Spinal cord (tissue), 10 donors: ENCODE data around the gene SCAI. TPM values are rescaled to one million over a fixed set of nuclear protein-coding genes. Genes with fewer than 3 reads are reported as not detected.
"Not testable (repeated sequence)": the region's sequence is repeated elsewhere in the genome, so short reads cannot be mapped to it uniquely, and the experiment has no call there.

Experiments
- DNase-seq, 6 donors: peaks; one replicate each; pipeline versions ENCODE4 v3.0.0 to v3.0.0-alpha.2; 2013 to 2015; ENCODE audit warnings: low spot score in 6 of 6, low read depth in 4 of 6
- H3K27ac ChIP-seq: one replicate; pipeline ENCODE4 v1.5.1; 2013; ENCODE audit warnings: low read depth, low read length, control low read depth
- H3K27me3 ChIP-seq: one replicate; pipeline ENCODE4 v1.6.1; 2013; ENCODE audit warnings: low read length; ENCODE audit not compliant: control insufficient read depth, insufficient read depth
- H3K36me3 ChIP-seq: one replicate; pipeline ENCODE4 v1.6.1; 2013; ENCODE audit warnings: low read length; ENCODE audit not compliant: control insufficient read depth, insufficient read depth
- H3K4me1 ChIP-seq: one replicate; pipeline ENCODE4 v1.6.1; 2013; ENCODE audit warnings: low read length; ENCODE audit not compliant: control insufficient read depth, insufficient read depth
- H3K4me3 ChIP-seq: one replicate; pipeline ENCODE4 v1.5.1; 2013; ENCODE audit warnings: low read depth, low read length, control low read depth
- H3K9me3 ChIP-seq: one replicate; pipeline ENCODE4 v1.6.1; 2013; ENCODE audit warnings: low read length; ENCODE audit not compliant: control insufficient read depth, insufficient read depth
- WGBS: methylation state at CpG from one replicate; pipeline ENCODE4 v1.1.5; 2013; ENCODE audit warnings: missing lambda C conversion rate; ENCODE audit not compliant: insufficient coverage; 5-methylcytosine and 5-hydroxymethylcytosine counted together
- polyA plus RNA-seq, 2 donors: library from polyadenylated mRNA; unstranded; fragments of 120-200 nt; gene quantifications; one replicate each; pipeline ENCODE4 v1.2.1, GENCODE V29; 2013; ENCODE audit not compliant: insufficient read length in 2 of 2
- total RNA-seq, 2 donors: library from RNA; depleted of rRNA in 1 of 2; stranded (reverse); fragments of 120-200 nt in 1 of 2; fragments of >200 nt in 1 of 2; gene quantifications; one replicate each; pipeline versions ENCODE4 v1.2.3 to v1.2.4, GENCODE V29; 2013 to 2014
- donor health status: healthy.

SCAI gene
- total and polyA plus RNA-seq, 4 donors = 11.7 to 36.6 (median 16.0) TPM

DNA sequence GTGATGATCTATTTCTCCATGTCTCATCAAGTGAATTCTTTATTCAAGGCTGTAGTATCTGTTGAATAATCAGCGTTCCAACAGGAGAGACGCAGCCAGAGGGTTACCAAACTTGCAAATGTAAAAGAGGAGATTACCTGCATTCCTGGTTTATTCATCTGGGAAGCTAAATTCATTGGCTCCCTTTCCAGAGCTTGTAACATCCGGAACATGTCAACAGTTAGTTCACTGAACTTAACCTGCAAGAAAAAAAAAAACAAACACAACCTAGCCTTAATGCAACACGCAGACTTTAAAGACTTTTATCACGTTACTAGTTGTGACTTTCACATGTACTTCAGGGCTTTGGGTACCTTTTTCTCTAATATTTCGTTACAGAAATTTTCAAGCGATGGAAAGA lies 140.0 kb downstream of the SCAI start:
- 100% methylated on average over 3 of the region's 7 CpGs for WGBS
- Histone ChIP-seq H3K9me3 (no peaks in the 10 kb centered on the region), H3K4me3 (no peak overlapping the region), H3K27me3 (no peaks in the 10 kb centered on the region), H3K27ac (no peak overlapping the region), H3K4me1 (no peaks in the 10 kb centered on the region), H3K36me3 (peaks cover 13% of the 10 kb centered on the region)
- no peak for DNase-seq

DNA sequence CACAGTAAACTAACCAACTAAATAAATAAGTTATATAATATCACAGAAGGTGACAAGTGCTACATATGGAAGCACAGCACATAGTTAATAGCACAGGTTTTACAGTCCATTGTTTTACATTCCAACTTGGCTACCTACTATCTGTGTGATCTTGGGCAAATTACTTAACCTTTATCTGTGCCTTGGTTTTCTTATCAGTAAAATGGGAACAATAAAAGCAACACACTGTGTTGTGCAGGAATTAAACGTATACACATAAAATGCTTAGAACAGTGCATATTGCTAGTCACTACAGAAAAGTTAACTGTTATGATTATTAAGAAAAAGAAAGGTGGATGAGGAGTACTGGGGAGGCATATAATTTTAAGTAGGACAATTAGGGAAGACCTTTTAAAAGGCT lies 159.6 kb downstream of the SCAI start:
- Histone ChIP-seq H3K4me1 (no peaks in the 10 kb centered on the region), H3K4me3 (no peak overlapping the region), H3K36me3 (peaks cover 4% of the 10 kb centered on the region), H3K27me3 (no peaks in the 10 kb centered on the region), H3K9me3 (no peaks in the 10 kb centered on the region), H3K27ac (no peak overlapping the region)
- no peak for DNase-seq
- WGBS = no CpG with 5 or more reads among the region's 1 CpG

DNA sequence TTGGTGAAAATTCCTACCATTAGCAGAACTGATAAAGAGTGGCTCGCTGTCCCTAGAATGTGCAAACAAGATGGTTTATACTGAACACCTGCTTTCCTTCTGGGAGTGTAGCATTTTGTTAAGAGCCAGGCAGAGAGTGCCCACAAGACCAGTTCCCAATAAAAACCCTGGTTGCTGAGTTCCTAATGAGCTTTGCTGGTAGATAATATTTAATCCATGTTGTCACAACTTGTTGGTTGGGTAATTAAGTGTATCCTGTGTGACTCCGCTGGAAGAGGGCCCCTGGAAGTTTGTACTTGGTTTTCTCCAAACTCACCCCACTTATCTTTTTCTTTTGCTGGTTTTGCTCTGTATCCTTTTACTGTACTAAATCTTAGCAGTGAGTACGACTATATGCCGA lies 162.9 kb downstream of the SCAI start:
- DNase-seq = no peak
- no CpG with 5 or more reads among the region's 4 CpGs for WGBS
- H3K27ac ChIP-seq = no peak overlapping the region

DNA sequence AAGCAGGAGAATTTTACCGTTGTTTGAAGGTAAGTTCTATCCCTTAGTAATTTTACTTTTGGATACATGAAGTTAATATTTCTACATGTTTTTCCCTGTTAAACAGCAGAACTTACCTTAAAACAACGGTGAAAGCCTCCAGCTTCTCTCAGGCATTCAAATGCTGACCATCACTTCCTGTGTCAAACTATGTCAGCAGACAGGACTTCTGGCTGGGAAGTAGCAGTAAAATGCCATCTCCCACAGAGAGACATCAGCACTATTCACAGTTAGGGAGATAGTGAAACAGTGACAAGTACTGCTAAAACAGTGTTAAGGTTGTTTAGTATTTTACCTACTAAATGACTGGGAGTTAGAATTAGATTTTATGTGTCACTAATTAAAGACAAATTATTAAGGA lies 168.2 kb downstream of the SCAI start:
- 20% methylated on average over 1 of the region's 2 CpGs for WGBS
- peaks cover 18% of the 10 kb centered on the region for H3K36me3 ChIP-seq
- no peaks in the 10 kb centered on the region for H3K9me3 ChIP-seq

More for the DNA sequence above, 162.9 kb downstream of the SCAI start:
- no peaks in the 10 kb centered on the region for H3K4me1 ChIP-seq
- no peaks in the 10 kb centered on the region for H3K9me3 ChIP-seq
- H3K4me3 ChIP-seq = no peak overlapping the region
- H3K36me3 ChIP-seq = peaks cover 3% of the 10 kb centered on the region
- no peaks in the 10 kb centered on the region for H3K27me3 ChIP-seq

DNA sequence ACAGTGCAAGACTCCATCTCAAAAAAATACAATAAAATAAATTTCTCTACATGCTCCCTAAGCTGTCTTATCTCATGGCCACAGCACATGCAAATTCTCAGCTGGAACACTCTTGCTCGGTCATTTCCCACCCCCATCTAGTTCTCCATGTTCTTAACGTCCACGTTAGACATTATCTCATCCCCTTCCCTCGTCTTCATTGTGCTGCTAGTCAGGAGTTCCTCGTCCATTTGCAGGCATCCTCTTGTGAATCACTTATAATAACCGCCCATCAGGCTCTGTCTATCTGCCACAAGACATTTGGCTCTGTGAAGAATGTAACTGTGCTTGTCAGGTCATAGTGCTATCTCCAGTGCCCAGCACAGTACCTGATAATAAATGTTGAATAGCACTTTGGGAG lies 169.5 kb downstream of the SCAI start:
- Histone ChIP-seq H3K9me3 (no peaks in the 10 kb centered on the region), H3K27me3 (no peaks in the 10 kb centered on the region), H3K36me3 (peaks cover 18% of the 10 kb centered on the region), H3K4me1 (no peaks in the 10 kb centered on the region), H3K27ac (no peak overlapping the region), H3K4me3 (no peak overlapping the region)
- 94% methylated on average over 4 of the region's 6 CpGs for WGBS
- DNase-seq = no peak

More for the DNA sequence above, 168.2 kb downstream of the SCAI start:
- DNase-seq = no peak
- Histone ChIP-seq H3K4me3 (no peak overlapping the region), H3K4me1 (no peaks in the 10 kb centered on the region), H3K27ac (no peak overlapping the region), H3K27me3 (no peaks in the 10 kb centered on the region)

DNA sequence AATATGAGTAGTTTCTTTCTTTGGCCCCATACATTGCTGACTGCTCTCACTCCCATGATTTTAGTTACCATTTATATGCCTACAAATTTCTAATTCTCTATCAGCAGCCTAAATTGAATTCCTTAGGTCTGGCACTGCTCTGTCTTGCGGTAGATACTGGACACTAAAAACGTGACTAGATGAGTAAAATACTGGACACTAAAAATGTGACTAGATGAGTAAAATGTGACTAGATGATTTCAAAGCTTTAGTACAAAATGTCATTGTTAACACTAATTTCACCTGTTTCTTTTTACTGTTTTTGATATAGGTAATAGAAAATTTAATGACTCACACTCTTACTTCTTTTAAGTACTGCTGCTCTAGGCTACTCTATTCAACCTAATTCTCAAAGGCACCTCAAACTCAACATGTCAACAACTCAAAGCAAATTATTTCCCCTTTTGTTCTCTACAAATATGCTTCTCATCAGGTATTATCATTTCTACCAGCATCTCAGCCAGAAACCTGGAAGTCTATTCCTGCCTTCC lies 171.0 kb downstream of the SCAI start:
- Histone ChIP-seq H3K27ac (no peak overlapping the region), H3K9me3 (no peaks in the 10 kb centered on the region), H3K27me3 (no peaks in the 10 kb centered on the region), H3K36me3 (peaks cover 18% of the 10 kb centered on the region), H3K4me3 (no peak overlapping the region), H3K4me1 (no peaks in the 10 kb centered on the region)
- WGBS = no CpG with 5 or more reads among the region's 2 CpGs
- DNase-seq = no peak

DNA sequence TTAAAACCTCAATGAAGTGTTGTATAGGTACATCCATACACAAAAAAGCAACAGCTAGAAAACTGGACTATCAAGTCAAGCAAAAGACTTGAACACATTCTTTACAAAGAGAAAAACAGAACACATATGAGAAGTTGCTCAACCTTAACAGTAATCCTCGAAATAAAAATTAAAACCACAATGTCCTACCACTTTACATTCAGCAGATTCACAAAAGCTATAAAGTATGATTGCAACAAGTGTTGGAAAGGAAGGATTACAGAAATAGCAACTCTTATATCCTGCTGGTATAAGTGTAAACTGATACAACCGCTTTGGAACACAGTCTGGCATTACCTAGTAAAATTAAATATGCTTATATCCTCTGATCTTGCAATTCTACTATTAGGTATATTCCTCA lies 173.9 kb downstream of the SCAI start:
- H3K4me1 ChIP-seq = no peaks in the 10 kb centered on the region
- no peaks in the 10 kb centered on the region for H3K9me3 ChIP-seq
- DNase-seq = no peak
- no peaks in the 10 kb centered on the region for H3K27me3 ChIP-seq
- no peak overlapping the region for H3K27ac ChIP-seq
- peaks cover 18% of the 10 kb centered on the region for H3K36me3 ChIP-seq
- no CpG with 5 or more reads among the region's 2 CpGs for WGBS
- no peak overlapping the region for H3K4me3 ChIP-seq

DNA sequence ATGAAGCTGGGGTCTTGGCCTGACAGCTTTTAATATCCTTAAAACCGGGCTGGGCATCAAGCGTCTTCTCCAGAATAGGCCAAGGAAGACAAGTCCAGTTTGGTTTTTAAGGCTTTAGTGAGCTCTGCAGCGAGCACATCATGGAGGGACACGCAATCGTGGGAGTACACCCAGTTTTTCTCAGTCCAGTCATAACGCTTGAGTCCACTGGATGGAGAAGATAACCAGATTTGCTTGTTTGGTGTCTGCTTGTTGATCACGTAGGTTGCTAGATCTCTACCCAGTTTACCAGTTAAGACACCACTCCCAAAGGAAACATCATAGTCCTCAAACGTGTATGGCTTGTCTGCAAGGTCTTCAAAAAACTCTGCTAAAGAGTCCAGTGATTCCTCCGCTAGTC lies 175.1 kb downstream of the SCAI start:
- no peak overlapping the region for H3K27ac ChIP-seq
- H3K4me3 ChIP-seq = no peak overlapping the region
- WGBS = 89% methylated on average over 8 of the region's 9 CpGs
- no peak for DNase-seq
- H3K4me1 ChIP-seq = no peaks in the 10 kb centered on the region
- no peaks in the 10 kb centered on the region for H3K9me3 ChIP-seq
- H3K36me3 ChIP-seq = peaks cover 13% of the 10 kb centered on the region
- H3K27me3 ChIP-seq = no peaks in the 10 kb centered on the region

DNA sequence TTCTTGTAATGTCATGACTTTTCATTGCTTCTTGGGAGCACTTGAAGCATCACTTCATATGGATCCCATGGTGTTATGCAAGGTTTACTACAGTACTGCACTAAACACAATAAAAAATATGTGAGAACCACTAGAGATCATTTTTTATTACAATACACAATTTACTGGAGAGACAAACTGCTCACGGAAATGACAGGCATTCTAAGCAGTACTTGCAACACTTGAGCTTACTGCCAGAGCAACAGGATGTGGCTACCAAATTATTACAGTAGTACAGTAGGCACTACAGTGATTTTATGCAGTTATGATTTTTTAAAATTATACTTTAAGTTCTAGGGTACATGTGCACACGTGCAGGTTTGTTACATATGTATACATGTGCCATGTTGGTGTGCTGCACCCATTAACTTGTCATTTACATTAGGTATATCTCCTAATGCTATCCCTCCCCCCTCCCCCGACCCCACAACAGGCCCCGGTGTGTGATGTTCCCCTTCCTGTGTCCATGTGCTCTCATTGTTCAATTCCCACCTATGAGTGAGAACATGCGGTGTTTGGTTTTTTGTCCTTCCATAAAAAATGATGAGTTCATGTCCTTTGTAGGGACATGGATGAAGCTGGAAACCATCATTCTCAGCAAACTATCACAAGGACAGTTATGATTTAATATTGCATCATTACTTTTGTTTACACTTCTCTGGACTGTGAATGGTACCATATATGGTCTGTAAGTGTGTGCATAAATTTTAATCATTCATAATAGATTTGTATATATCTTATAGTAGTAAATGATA lies 177.4 kb downstream of the SCAI start:
- not testable (repeated sequence) for H3K4me1 ChIP-seq, H3K4me3 ChIP-seq, H3K9me3 ChIP-seq, H3K27ac ChIP-seq, H3K27me3 ChIP-seq
- WGBS = no CpG with 5 or more reads among the region's 5 CpGs
- DNase-seq = peak in 1 of 6 donors; percentile 4
- peaks cover 12% of the 10 kb centered on the region for H3K36me3 ChIP-seq

DNA sequence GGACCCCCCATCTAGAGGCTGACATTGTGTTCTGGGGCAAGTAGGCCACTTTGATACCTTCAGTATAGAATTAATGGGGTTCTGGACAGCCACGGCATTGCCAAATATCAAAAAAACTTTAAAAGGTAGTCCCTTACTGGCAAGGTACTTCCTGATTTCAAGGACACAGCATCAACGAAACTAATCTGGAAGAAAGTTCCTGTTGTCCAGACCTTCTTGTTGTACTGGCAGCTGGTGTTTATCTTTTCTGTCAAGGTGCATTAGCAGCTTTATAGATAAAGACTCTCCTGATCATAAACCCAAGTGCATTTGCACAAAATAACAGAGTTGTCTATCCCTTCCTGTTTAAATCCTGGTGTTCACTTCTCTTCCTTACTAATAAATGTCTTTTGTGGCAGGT lies 178.7 kb downstream of the SCAI start:
- H3K27ac ChIP-seq = no peak overlapping the region
- H3K27me3 ChIP-seq = no peaks in the 10 kb centered on the region
- WGBS = 100% methylated on average over 1 of the region's 2 CpGs
- no peak overlapping the region for H3K4me3 ChIP-seq
- DNase-seq = no peak
- H3K4me1 ChIP-seq = no peaks in the 10 kb centered on the region
- H3K9me3 ChIP-seq = no peaks in the 10 kb centered on the region
- H3K36me3 ChIP-seq = peaks cover 8% of the 10 kb centered on the region
